ENCODE measurements around the gene ELL. TPM values are rescaled to one million over a fixed set of nuclear protein-coding genes. Genes with fewer than 3 reads are reported as not detected.

ELL gene
- total RNA-seq, 1 donor from 2014 or later, result 8.4 TPM

DNA sequence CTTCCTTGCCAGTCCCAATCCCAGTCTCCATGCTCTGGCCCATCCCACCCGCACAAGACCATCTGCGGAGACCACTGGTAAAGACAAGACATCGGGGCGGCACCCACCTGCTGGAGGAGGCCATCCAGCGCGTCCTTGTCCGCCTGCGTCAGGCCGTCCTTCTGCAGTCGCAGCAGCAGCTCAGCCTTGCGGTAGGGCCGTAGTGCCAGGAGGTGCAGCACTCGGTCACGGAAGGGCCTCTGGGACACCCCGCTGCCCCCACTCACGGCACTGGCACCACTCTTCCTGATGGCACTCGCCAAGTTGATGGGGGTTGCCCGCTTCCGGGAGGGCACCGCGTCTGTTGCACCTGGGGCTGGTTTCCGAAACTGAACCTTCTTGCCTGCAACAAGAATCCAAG is 60.4 kb downstream of the ELL start:
- ATAC-seq (no peak), DNase-seq (ENCODE audit: missing footprints) (no peak)
- intact Hi-C loops (cut with DNase I), result loop anchor here (2.0 to 5.0 kb wide), 2 partner anchors 59 to 111 kb away; partner anchors contain the start of gene UBA52

- DNase-seq (ENCODE audit: missing footprints) (no peak), ATAC-seq (no peak)
- intact Hi-C loops (cut with DNase I), result loop anchor here (2.0 to 5.0 kb wide), 2 partner anchors 60 to 111 kb away; partner anchors contain the start of gene UBA52
These were observed 61.0 kb downstream of the ELL start for GRCh38 chr19:18460900-18461299.

DNA sequence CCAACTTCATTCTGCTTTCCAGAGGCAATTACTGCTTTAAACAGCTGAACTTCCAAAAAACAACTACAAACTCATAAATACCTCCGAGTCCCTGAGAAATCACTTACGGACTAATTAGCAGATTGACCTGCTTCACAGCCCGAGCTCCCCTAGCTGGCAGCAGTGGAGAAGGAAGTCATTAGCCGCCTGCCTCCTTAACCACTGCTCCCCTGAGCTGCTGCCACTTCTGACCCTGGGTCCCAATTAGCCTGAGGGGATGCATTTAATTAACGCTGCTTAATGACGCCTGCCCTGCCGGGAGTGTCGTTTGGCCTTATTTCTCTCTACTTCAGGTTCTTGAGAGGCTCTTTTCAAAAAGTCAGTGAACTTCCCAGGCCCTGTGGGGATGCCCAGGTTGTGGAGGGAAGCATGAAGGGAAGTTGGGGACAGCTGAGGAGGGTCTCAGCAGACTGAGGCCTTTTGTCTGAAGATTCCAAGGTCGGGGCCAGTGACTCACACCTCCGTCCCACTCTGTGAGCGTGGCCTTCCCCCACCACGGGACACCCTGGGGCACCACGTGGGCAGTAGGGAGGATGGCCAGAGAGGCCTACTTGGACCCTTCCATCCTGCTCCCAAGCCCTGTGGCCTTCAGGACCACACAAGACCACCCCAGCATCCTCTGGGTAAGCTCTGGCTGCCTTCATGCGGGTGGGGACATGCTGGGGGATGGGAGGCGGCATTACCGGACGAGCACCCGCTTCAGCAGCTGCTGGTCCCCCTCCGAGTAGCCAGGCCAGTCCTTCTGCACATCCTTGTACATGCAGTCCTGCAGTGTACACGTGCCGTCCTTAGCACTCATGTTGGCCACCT is 64.2 kb downstream of the ELL start:
- DNase-seq (ENCODE audit: missing footprints) (no peak), ATAC-seq (no peak)
- intact Hi-C loops (cut with DNase I), result loop anchor here (10.0 kb wide), 2 partner anchors 217 to 457 kb away; partner anchors contain the start of genes COPE and DDX49

DNA sequence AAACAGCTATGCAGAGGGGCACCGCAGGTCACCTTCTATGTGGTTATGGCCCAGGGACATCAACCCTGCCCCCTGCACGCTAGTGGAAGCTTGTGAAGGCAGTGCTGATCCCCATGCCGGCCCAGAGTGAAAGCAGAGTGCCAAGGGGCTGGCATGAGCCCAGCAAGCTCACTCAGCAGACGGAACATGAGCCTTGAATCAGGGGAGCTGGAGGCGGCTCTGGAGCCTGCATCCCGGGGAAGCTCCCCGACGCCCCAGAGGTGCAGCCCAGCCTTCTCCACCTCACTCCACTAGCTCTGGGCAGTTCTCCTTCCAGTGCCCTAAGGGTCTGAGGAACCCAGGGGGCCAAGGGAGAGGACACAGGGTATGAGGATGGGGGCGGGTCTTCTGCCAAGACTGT is 64.9 kb downstream of the ELL start:
- no peak for DNase-seq (ENCODE audit: missing footprints)
- intact Hi-C loops (cut with DNase I), result loop anchor here (10.0 kb wide), 2 partner anchors 218 to 458 kb away; partner anchors contain the start of genes COPE and DDX49
- peak; percentile 31 for ATAC-seq

GRCh38 chr19:18456279-18456678 is 65.6 kb downstream of the ELL start:
- ATAC-seq (no peak), DNase-seq (ENCODE audit: missing footprints) (no peak)
- intact Hi-C loops (cut with DNase I), result loop anchor here (10.0 kb wide), 2 partner anchors 219 to 459 kb away; partner anchors contain the start of genes COPE and DDX49

DNA sequence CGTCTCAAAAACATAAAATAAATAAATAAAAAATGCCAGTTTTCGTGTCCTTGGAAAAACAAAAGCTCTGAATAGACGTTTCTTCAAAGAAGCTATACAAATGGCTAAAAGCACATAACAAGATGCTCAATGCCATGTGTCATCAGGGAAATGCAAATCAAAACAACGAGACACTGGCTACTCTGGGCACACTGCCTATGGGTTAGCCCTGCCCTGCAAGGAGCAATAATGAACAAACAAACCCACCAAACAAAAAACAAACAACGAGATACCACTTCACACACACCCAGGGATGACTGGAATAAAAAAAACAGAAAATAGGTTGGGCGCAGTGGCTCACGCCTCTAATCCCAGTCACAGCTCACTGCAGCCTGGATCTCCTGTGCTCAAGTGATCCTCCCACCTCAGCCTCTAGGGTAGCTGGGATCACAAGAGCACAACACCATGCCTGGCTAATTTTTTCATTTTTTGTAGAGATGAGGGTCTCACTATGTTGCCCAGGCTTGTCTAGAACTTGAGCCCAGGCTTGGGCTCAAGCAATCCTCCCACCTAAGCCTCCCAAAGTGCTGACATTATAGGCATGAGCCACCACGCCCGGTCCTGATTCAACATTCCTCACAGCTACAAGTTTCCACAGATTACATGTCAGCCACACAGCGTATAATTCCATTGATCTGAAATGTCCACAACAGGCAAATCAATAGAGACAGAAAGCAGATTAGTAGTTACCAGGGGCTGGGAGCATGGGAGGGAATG is 68.4 kb downstream of the ELL start:
- ATAC-seq (no peak), DNase-seq (ENCODE audit: missing footprints) (no peak)
- intact Hi-C loops (cut with DNase I), result loop anchor here (5.0 to 10.0 kb wide), 3 partner anchors 221 to 461 kb away; partner anchors contain the start of genes COPE and DDX49

GRCh38 chr19:18452386-18452785 is 69.5 kb downstream of the ELL start:
- intact Hi-C loops (cut with DNase I), result loop anchor here (5.0 to 10.0 kb wide), 3 partner anchors 222 to 462 kb away; partner anchors contain the start of genes COPE and DDX49
- ATAC-seq (no peak), DNase-seq (ENCODE audit: missing footprints) (no peak)

DNA sequence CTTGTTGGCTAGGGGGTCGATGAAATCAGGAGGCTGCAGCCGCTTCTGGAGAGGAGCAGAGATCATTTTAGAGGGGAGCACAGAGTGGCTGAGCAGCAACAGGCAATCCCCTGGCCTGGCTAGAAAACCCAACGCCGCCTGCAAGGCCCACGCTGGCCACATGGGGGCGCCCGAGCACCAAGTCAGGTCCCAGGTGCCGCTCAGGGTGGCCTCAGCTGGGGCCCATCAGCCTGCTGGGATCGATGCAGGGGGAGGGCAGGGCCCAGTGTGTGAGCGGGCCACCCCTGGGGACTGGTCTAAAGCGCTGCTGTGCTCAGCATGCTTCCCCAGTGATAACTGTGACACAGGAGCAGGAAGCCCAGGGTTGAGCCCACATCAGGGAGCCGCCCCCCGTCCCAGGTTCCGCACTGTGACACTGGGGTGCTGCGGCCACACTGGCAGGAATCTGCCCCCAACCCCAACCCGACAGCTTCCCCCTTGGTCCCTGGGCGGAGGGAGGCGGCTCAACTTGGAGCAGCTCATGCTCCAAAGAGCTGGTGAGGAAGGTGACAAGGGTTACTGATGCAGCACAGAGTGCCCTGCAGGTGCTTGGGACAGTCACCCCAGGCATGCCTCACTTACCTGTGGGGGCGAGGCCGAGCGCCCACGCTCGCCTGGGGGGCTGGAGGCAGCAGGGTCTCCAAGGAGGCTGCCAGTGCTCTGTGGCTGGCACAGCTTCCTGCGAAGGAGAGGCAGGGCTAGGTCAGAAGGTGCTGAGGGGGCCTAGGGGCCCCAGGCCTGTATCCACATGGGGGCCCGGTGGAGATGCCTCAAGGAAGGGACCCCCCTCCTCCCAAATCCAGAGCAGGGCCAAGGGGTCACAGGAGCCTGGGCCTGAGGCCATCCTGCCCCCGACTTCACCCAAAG is 70.7 kb downstream of the ELL start:
- DNase-seq (ENCODE audit: missing footprints), result peak; percentile 92
- intact Hi-C loops (cut with DNase I), result loop anchor here (5.0 to 10.0 kb wide), 3 partner anchors 224 to 464 kb away; partner anchors contain the start of genes COPE and DDX49
- ATAC-seq, result peak; percentile 89

GRCh38 chr19:18450021-18450930 is 71.6 kb downstream of the ELL start:
- DNase-seq (ENCODE audit: missing footprints), result no peak
- intact Hi-C loops (cut with DNase I), result loop anchor here (5.0 to 10.0 kb wide), 3 partner anchors 225 to 465 kb away; partner anchors contain the start of genes COPE and DDX49
- ATAC-seq, result no peak

- intact Hi-C loops (cut with DNase I), result no loop called here
- DNase-seq (ENCODE audit: missing footprints) (no peak), ATAC-seq (no peak)
These were observed 72.3 kb downstream of the ELL start for GRCh38 chr19:18449552-18449951.

DNA sequence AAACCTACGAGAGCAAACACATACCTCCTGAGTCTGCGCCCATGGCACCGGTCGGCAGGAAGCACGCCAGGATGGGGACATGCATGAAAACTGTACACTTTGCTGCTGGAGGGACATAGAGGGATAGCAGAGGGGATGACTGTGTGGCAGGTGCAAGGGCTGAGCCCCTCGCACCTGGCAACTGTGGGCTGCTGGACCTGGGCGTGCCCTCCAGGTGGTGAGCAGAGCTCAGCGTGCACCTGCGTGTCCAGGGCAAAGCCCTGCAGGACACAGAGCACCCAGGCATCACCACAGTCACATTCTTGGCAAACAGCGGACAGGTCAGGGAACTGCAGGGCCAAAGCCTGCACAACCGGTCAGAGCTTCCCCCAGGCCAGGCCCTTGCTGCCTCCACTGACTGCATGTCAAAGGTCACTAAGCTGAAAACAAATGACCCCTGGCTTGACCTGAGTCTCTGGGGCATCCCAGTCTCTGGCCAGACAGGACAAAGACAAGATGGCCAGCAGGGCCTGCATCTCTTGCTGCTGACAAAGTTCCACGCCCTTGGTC is 75.0 kb downstream of the ELL start:
- DNase-seq (ENCODE audit: missing footprints) (no peak), ATAC-seq (no peak)
- intact Hi-C loops (cut with DNase I), result no loop called here

DNA sequence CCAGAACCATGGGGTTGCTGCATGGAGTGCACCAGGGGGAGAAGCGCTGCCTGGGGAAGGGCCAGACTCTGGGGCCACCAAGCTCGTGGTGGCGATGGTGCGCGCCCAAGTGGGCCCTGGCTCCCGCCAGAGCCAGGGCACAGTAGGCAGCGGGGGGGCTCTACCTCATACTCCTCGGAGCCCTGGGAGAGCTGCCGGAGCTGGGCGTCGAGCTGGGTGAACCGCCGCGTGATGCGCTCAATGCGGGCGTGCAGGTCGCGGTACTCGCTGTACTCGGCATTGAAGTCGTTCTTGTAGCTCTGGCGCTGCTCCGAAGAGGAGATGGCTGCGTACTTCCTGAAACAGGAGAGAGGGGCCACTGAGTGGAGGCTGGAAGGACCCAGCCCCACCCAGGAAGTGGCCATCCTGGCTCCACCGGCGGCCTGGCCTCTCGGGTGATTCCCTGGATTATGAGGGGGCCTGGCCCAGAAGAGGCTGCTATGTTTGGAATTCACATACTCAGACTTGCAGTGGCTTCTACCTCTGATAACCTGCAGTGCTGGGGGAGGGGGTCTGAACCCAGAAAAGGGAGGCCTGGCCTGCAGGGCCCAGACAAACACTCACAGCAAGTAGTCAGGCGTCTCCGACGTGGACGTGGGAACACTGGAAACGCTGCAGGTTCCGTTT is 75.6 kb downstream of the ELL start:
- ATAC-seq, result no peak
- peak; percentile 62 for DNase-seq (ENCODE audit: missing footprints)
- intact Hi-C loops (cut with DNase I), result no loop called here

DNA sequence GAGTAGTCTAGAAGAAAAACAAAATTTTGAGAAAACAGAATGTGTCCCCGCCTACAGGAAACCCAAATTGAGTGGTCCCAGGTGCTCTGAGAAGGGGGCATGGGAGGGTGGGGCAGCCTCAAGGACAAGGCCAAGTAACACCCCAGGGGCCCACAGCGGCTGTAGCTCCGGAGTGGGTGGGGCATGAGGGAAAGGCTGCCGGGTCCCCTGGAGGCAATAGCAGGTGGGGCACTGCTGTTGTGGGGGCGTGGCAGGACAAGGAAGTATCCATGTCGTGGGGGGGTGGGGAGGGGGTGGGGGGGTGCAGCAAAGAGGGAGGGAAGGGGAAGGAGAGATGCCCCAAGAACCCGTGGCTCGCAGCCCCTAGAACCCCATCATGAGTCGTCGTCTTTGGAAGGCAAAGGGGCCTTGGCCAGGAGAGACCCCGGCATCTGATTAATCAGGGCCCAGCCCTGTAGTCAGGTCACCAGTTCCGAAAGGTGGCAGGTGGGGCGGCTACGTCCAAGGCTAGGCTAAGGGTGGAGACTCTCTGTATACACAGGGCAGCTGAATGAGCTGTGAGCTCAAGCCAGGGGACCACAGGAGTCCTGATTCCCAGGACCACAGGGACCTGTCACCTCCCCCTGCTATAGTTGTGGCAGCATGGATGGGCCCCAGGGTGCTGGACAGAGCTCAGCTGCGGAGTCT is 76.5 kb downstream of the ELL start:
- intact Hi-C loops (cut with DNase I), result no loop called here
- no peak for ATAC-seq

DNA sequence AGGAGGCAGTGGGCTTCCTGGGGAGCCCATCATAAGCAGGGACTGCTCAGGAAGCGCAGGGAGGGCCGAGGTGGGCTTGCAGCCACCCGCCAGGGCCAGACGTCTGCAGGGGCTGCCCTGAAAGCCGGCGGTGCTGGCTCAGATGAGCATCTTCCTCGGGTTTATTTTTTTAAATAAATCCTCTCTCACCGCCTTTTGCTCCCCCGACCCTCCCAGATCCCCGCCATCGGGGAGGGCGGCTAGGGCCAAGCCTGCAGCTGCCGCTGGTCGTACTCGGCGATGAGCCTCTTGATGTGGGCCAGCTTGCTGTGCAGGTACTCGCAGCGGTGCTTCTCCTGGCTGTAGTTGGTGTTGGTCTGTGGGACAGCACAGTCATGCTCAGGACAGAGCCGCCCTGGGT is 77.4 kb downstream of the ELL start:
- intact Hi-C loops (cut with DNase I), result no loop called here
- no peak for ATAC-seq
- no peak for DNase-seq (ENCODE audit: missing footprints)

More for the DNA sequence above, 76.5 kb downstream of the ELL start:
- no peak for DNase-seq (ENCODE audit: missing footprints)

DNA sequence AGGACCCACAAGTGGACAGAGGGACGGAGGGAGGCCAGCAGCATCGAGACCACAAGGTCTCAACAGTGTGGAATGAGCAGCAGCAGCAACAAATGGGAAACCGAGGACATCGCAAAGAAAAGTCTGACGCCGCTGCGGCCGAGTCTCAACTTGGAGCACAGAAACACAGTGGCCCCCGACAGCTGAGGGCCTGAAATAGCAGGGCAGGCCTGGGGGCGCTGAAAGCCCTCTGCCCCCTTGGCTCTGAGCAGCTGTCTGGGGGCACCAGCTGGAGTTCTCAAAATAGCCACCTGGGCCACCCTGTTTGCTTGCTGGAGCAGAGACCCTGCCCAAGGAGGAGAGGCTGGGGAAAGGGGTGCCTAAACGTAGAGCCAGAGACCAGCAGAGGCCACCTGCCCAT is 78.0 kb downstream of the ELL start:
- ATAC-seq (no peak), DNase-seq (ENCODE audit: missing footprints) (peak; percentile 53)
- intact Hi-C loops (cut with DNase I), result no loop called here

GRCh38 chr19:18443406-18443805 is 78.5 kb downstream of the ELL start:
- ATAC-seq (no peak), DNase-seq (ENCODE audit: missing footprints) (peak; percentile 42)
- intact Hi-C loops (cut with DNase I), result no loop called here

All from Right ventricle myocardium inferior (tissue), 1 donor.